Fibroblast of the aortic adventitia (primary cell): ENCODE measurements around the gene TINAGL1. TPM values are rescaled to one million over a fixed set of nuclear protein-coding genes. Genes with fewer than 3 reads are reported as not detected.
A peak's percentile ranks its signal among the peaks of the same experiment; 100 is the strongest.

ENCODE experiments used
- DNase-seq: peaks from one replicate; pipeline ENCODE4 v3.0.0-alpha.2; 2010; ENCODE audit warnings: low read depth
- H3K4me3 ChIP-seq: 2 replicates; pipeline ENCODE4 v1.5.1; 2011; ENCODE audit warnings: low read depth, mild to moderate bottlenecking, control low read depth, low read length, moderate library complexity
- CTCF ChIP-seq: IDR thresholded peaks from 2 replicates; pipeline ENCODE4 v1.5.1; 2011; ENCODE audit warnings: mild to moderate bottlenecking, low read length, control low read depth, inconsistent platforms; ENCODE audit not compliant: insufficient read depth
- total RNA-seq: library from RNA; depleted of rRNA; stranded (reverse); fragments of >200 nt; gene quantifications from 2 replicates; pipeline ENCODE4 v1.2.3, GENCODE V29; 2012; ENCODE audit warnings: low replicate concordance

TINAGL1 gene
- total RNA-seq, 1 donor, result 1.2 TPM

DNA sequence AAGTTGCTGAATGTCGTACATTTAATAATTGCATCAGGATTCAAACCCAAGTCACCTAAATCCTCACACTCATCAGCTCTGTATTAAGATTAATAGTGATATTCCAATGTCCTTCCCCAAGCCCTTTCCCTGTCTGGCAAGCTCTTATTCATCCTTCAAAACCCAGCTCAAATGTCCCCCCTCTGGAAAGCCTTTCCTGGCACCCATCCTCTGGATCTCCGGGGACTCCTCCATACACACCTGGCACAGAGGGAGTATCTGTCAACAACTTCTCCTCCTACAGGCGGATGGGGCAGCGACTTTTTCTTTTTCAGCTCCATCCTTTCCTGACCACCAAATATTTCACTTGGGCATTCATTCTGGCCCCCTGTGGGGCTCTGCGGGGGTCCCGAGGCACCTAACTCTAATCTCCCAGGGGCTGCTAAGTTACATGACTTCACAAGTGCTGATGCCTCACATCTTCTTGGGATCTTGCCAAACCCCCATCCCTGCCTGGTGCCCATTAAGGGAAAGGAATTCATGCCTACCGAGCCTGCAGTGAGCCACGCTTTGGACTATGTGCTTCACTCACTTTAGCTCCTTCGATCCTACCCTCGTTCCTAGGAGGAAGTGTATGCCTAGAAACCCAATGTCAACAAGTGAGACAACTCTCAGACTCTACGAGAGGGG, 15.2 kb downstream of the TINAGL1 start:
- no peak for DNase-seq
- H3K4me3 ChIP-seq, result no peak overlapping the region
- no peak for TF ChIP-seq CTCF

GRCh38 chr1:31592132-31592531, 15.8 kb downstream of the TINAGL1 start:
- DNase-seq, result no peak
- H3K4me3 ChIP-seq, result no peak overlapping the region
- no peak for TF ChIP-seq CTCF

DNA sequence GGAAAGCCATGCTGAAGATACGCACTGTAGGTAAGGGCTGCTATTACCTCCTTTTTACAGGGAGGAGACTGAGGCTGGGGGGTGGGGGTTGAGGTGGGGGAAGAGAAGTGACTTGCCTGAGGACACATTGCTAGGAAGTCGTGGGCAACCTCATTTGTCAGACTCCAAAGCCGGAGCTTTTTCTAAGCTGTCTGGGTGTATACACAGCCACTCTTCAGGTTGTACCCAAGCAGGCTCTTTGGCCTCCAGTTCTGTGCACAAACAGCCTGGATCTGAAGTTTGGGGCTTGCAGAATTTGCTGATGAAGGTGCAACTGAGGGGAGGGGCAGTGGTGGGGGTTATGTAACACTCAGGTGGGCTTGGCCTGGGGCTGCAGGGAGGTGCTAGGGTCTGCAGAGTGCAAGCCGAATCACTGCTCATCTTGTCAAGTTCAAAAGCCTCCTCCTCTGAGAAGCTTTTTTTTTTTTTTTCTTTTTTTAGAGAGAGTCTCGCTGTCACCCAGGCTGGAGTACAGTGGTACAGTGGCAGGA, 16.9 kb downstream of the TINAGL1 start:
- no peak for DNase-seq
- TF ChIP-seq CTCF, result no peak
- H3K4me3 ChIP-seq, result no peak overlapping the region

GRCh38 chr1:31593770-31594632, 17.7 kb downstream of the TINAGL1 start:
- H3K4me3 ChIP-seq, result no peak overlapping the region
- TF ChIP-seq CTCF, result peak; percentile 79
- peak; percentile 52 for DNase-seq

DNA sequence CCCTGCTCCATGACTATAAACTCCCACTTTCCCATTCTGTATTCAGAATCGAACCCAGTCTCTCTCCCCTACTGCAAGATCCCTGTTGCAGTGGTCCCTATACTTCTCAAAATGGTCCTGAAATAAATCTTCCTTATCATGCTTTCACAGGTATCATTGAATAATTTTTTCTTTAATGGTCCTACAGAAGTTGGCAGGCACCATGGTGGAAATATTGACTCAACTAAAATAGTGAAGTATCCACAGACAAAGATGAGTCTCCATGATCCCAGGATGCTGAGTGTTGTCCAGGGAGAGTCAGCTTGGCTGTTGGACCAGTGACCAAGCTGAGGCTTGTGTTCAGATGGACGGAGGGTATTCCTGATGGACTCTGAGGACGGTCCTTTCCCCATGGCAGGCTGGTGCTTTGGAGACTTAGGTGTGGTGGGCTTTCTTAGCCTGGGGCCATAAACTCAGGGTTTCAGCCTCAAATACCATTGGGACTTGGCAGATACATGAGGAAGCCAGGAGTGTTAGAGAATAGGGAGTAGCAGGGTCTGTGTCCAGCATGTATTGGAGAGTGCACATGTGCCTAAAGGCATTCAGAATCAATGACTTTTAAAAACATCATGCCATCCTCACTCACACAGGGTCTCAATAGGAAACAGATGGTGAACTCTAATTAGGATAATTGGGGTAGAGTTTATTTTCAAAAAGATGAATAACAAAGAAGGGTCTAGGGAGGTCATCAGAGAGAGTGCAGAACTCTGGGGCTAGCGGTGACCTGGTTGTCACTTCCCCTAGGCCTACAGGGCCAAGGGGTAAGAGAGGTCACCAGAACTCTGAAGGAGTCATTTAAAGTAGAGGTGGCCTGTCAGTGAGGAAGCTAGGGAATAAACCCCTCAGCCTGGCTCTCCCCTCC, 19.8 kb downstream of the TINAGL1 start:
- TF ChIP-seq CTCF, result no peak
- no peak overlapping the region for H3K4me3 ChIP-seq
- no peak for DNase-seq

DNA sequence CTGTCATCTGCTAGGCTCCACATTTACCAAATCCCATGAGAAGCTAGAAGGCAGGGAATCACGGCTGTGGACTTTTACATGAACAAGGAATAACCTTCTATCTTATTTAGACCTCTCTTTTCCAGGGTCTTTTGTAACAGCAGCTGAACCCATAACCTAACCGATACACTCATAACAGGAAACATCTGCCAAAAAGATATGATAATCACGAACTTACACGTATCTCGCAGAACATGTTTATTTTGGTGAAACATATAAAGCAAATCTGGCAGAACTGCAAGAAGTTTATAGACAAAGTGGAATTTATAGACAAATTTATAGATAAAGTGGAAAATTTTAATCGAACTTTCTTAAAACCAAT, 20.4 kb downstream of the TINAGL1 start:
- no peak for DNase-seq
- TF ChIP-seq CTCF, result no peak
- no peak overlapping the region for H3K4me3 ChIP-seq
